HPDE6-E6E7 (cell line): Measurements from ENCODE around the gene FRS2.

Experiments used
- DNase-seq: peaks from one replicate; pipeline ENCODE4 v3.0.0; 2011; ENCODE audit warnings: missing footprints; ENCODE audit errors: extremely low spot score

Gene FRS2

DNA sequence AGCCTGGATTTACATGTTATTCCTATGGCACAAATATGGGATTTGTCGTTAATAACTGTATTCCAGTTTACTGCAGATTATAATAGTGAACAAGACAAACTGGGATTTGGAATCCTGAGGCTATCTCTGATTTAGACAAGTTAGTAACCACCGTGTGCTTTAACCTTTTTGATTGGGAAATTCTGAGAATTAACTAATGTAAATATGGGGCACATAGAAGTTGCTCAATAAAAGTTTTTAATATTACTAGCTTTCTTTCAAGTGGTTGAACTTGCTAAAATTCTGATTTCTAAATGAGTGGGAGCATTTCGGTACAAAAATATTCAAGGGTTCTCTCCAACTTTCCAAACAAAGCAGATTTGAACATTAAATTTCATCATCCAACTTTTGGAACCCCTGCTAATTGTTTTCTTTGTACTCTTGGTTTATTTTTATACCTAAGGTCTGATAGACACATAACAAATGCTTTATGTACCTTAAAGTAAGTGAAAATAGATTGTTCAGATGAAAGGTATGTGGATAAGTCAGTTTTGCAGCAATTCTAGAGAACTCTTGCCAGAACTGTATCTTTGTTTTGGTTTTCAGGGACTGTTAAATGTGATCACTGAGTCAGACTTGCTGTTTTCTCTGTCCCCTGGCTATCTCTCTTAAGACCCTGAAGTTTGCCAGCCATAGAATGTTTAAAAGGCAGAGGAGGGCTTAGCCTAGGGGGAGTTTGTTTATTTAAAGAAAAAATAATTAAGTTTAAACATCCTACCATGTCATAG is 57.5 kb downstream of the FRS2 start:
- DNase-seq = peak; percentile 47

DNA sequence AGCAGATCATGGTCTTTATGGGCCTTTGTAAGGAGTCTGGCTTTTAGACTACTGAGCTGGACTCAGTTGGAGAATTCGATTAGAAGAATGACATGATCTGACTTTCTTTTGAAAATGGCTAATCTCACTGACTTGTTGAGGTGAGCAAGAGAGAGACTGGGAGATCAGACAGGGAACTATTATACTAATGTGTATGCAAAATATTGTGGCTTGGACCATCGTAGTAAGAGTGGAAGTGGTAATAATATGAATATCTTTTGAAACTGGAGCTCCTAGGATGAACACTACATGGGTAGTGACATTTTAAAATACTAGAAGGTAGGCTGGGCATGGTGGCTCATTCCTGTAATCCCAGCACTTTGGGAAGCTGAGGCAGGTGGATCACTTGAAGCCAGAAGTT is 58.8 kb downstream of the FRS2 start:
- DNase-seq = no peak

DNA sequence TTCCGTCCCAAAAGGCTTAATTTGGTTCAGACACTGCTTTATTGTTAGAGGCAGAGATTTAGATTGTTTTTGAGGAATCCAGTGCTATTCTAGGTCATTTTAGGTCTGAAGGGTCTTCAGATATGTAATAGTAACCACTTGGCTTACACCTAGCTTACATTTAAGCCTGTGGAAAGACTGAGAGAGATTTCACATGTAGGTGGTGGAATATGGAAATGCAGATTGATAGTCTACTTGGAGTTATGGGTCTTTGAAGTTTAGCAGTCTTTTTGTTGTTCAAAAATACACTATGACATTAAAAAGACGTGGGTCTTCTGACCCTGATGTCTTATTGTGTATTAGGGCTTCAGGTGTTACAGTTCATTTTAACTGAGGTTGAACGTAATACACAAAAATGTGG is 63.7 kb downstream of the FRS2 start:
- DNase-seq = no peak

DNA sequence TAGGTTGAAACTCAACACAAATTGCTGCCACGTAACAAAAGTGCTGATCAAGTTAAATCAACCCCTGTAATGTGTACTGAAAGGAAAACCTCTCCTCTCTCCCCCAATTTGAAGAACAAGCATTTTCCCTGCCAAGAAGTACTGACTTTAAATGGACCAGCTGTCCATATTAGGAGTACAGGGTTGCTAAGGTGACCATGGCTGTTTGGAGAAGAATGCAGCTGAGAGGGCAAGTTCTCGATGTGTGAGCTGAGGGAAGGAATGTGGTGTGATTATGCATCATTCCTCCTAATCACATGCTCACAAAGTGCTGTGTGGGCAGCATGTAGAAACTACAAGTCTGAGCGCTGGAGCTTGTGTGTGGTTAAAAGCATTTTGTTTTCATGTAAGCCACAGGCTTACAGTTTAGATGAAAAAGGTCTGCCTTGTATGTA is 64.2 kb downstream of the FRS2 start:
- peak; percentile 78 for DNase-seq

DNA sequence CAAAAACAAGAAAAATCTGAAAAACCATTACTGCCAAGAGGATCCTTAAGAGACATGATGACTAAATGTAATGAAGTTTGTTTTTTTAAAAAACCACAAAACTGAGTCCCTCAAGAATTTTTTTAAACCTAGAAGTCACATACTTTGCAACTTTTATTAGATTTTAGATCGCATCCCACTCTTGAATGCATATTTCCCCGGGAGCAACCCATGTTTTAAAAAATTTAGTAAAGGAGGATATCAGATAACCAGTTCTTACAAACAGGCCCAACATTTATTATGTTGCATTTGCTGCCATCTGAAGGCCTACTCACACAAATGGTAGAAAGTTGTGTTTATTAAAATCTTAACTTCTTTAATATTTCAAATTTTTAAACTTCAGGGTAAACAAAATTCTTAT is 70.8 kb downstream of the FRS2 start:
- no peak for DNase-seq

DNA sequence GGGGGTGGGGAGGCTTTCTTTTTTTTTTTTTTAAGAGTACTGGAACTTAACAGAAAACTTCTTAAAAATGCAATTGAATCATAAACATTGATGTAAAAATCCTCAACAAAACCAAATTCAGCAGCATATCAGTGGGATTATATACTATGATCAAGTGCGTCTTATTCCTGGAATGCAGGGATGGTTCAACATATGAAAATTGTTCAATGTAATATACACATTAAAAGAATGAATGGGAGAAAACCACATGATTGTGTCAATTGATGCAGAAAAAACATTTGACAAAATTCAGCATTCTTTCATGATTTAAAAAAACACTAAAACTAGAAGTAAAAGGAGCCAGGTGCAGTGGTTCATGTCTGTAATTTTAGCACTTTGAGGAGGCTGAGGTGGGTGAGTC is 73.9 kb downstream of the FRS2 start:
- DNase-seq = no peak

DNA sequence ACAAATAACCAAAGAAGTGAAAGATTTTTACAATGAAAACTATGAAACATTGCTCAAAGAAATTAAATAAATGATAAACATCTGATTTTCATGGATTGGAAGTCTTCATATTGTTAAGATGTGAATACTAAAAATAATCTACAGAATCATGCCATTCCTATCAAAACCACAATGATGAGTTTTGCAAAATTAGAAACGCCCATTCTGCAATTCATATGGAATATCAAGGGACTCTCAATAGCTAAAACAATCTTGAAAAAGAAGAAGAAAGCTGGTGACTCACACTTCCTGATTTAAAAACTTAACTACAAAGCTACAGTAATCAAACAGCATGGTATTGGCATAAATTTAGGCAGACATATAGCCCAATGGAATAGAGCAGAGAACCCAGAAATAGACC is 74.9 kb downstream of the FRS2 start:
- no peak for DNase-seq

DNA sequence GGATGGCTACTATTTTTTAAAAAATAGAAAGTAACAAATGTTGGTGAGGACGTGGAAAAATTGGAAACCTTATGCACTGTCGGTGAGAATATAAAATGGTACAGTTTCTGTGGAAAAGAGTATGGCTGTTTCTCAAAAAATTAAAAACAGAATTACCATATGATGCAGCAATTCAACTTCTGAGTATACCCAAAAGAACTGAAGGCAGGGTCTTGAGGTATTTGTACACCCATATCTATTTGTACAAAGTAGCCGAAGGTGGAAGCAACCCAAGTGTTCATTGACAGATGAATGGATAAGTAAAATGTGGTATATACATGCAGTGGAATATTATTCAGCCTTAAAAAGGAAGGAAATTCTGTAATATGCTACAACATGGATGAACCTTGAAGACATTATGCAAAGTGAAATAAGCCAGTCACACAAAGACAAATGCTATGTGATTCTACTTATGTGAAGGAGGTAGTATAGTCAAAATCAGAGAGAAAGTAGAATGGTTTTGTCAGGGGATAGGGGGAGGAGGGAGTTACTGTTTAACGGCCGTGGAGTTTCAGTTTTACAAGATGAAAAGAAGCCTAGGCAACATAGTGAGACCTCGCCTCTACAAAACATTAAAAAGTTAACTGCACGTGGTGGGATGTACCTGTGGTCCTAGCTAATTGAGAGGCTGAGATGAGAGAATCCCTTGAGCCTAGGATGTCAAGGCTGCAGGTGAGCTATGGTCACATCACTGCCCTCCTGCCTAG is 76.7 kb downstream of the FRS2 start:
- DNase-seq = no peak

DNA sequence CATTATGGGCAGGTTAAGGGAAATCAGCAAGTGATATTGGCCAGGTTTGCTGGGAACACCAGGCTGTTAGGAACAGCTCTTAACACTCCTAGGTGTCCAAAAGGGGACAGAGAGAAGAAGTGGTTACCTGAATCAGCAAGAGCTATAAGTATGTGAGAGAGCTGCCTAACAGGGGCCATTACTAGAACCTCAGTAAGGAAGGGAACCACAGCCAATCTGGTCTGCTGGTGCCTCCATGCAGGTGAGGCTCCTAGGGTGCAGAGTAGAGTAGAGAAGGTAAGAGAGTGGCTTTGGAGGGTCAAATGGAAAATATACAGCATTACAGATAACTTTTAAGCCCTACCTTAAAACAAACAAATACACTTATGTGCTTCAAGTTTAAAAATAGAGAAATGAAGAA is 78.5 kb downstream of the FRS2 start:
- no peak for DNase-seq

DNA sequence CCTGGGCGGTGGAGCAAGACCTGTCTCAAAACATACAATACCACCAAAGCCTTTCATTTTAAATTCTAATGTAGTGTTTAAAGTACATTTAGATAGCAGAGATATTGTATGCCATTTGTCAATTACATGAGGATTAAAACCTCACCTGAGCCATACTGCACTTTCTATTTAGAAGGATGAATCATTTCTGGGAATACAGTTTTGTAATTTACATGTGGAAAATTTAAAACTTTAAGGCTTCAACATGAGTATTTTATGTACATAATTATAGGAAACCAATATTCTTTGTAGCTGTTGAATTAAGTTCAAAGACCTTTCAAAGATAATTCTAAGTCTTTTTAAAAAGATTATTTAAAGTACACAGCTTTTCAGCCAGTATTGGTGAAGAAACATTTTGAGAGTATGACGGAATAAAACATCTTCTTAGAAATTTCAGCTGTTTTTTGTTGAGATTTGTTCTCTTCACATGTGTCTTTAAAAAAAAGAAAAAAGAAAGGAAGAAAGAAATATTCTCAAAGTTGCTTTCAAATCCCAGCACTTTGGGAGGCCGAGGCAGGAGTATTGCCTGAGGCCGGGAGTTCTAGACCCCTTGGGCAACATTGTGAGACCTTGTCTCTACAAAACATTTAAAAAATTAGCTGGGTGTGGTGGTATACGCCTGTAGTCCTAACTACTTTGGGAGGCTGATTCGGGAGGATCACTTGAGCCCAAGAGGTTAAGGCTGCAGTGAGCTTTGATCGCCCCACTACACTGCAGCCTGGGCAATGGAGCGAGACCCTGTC is 80.6 kb downstream of the FRS2 start:
- no peak for DNase-seq

DNA sequence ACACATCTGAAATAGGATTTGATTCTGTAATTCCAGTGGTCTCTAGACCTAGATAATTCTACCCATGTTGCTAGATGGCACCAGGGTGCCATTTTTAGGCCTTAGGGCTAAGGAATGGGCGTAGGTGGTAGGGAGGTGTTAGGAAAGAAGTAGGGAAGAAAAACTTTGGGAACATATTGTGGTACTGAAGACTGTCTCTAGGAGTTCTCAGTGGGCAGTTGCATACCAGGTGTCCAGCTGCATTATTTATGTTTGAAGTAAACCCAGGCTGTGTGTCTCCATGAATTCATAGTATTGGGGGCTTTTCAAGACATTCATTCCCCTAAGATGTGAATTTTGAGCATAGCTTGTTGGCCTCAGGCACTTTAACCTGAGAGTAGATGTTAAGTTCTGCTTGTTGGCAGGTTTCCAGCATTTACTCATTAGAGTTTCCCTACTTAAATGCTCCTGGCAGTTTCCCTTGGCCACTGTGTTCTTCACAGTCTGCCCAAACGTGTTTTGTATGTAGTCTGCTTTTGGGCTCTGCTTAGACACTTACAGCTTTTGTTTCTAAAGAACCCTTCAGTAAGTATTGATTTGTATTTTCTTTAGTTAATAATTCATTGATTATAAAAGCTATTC is 83.5 kb downstream of the FRS2 start:
- peak; percentile 38 for DNase-seq

DNA sequence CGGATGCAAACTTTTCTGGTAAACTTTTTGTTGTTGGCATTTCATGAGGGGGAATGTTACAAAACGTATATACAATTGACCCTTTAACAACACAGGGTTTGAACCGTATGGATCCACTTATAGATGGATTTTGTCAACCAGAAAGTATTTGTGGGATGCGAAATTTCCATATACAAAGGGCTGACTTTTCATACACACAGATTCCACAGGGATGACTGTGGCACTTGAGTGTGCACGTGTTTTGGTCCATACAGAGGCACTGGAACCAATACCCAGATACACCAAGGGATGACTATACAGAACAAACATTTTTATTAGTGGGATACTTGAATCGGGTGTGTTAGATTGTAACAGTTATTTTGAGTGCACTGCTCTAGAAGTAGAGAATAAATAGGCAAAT is 85.3 kb downstream of the FRS2 start:
- peak; percentile 17 for DNase-seq

DNA sequence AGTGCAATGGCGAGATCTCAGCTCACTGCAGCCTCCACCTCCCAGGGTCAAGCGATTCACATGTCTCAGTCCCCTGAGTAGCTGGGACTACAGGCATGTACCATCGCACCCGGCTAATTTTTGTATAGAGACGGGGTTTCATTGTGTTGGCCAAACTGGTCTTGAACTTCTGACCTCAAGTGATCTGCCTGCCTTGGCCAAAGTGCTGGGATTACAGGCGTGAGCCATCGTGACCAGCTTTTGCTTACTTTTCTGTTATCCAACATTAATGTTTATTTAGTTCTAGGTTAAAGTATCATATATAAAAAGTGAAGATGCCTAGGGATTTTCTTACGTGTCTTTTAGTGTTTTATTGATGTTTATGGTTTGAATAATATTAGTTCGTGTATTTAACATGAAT is 86.2 kb downstream of the FRS2 start:
- DNase-seq = no peak

DNA sequence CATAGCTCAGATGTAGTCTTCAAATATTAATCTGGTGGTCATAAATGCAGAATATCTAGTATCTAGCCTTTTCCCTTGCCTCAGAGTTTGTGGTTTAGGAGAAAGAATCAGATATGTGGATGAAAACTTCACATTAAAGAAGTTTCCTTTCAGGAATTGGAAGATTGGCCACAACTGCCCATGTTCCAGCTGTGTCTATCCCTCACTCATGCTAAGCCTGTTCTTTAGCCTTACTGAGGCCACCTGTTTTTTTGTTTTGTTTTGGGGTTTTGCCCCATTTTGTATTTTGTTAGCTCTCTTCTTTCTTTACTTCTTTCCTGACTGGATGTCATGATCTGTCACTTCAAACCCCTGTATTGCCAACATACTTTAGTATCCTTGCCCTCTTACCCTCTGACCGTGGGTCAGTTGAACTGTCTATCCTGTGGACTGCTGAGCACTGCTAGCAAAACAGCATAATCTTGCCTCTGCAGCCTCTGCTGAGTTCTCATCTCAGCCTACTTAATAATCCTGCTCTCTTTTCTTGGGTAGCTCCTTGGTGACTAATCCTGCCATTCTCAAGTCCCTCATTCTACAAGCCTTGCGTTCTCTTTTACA is 93.1 kb downstream of the FRS2 start:
- no peak for DNase-seq

DNA sequence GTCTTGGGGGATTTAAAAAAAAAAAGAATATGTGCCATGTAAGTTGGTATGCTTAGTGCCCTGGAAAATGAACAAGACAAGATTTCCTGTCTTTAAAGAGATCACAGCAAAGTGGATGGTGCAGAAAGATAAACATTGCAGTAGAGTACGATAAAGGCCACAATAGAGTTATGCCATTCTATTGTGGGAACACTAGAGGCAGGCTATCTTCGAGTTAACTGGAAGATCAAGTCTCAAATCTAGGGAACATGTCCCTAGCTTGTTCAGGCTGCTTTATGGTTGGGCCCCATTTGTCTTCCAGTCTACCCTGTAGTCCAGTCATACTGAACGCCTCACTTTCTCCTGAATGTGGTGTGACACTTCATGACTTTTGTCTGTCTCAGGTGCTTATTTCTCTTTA is 96.4 kb downstream of the FRS2 start:
- DNase-seq = no peak

DNA sequence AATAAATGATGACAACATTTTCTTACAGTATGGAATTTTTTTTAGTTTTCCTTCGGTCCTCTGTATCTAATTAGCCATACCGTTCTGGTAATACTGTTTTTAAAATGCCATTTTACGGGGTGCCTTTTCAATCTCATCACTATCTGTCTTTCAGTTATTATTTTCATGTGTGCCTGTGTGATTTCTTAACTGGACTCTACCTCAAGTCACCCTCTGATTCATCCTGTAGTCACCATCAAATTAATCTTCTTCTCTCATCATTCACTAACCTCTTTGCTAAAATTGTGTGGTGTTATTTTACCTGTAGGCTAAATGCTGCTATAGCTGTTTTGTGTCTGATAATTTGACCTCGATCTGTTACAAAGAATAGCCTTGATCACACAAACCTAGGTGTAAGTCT is 99.0 kb downstream of the FRS2 start:
- peak; percentile 31 for DNase-seq

DNA sequence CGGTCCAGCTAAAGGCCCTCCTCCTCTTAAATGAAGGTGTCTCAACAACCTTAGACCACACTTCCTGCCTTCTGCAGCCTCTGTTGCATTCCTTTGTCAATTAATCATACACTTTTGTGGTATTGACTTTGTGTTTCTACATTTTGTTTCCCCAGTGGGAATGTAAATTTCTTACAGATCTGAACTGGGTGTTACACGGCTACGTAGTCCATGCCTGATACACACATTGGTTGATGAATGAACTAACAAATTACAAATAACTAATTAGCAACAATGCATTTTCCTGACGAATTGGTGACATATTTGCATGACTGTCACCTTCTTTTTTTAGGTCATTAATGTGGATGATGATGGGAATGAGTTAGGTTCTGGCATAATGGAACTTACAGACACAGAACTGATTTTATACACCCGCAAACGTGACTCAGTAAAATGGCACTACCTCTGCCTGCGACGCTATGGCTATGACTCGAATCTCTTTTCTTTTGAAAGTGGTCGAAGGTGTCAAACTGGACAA is 99.9 kb downstream of the FRS2 start:
- peak; percentile 49 for DNase-seq

DNA sequence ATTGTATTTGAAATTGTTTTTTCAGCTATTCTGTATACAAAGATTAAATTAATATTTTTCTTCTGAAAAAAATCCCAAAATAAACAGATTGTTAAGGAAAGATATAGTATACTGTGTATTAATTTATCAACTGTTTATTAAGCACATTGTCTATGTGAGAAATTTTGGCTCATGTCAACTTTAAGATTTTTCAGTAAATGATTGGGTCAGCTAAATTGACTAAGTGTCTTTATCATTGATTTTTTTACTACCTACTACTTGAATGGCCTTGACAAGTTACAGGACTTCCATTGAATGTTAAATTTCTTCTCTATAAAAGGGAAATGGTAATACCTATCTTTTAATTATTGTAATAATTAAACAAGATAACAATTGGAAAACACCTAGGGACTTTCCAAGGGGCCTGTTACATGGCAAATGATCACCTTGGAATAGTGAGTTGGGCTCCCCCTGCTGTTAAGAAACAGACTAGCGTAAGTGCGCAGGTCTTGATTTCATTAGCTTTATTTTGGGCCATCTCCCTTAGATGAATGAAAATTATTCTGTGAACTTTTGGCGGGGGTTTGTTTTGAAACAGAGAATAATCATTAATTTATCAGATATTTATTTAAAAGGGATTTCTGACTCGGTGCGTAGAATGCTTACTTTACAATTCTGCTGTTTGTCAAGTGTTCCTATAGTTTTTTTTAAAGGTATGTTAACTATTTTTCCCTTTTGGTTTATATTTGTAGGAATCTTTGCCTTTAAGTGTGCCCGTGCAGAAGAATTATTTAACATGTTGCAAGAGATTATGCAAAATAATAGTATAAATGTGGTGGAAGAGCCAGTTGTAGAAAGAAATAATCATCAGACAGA is 100.6 kb downstream of the FRS2 start:
- peak; percentile 38 for DNase-seq

DNA sequence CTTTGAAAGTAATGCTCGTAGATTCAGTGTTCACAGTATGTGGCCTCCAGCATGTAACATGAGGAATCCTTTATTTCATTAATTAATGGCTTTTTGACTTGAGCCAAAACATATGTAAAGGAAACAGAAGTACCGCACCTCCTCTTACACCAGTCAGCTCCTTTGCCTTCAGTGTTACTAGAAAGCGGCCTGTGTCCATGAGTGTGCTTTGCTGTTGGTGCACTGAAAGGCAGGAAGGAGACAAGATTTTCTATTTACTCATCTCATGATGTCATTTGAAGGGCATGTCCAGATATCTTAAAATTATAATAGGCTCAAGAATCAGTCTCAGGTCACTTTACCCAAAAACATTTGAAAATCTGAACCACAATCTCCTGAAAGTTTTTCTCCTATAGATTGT is 105.2 kb downstream of the FRS2 start:
- DNase-seq = no peak

DNA sequence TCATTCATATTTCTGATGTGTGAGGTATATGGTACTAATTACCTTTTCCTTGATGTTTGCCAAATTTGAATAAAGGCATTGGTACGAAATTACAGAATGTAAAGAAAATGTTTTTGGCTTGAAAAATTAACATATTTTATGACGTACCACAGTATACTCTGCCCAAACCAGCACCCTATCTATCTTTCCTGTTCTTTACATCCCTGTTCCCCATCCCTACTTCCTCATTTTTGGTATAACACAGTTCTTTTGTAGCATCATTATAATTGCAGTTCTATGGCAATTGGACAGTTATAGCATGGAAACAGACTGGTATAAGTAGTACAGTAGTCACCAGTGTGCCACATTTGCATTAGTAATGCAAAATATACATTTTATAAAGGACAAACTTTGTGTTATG is 108.1 kb downstream of the FRS2 start:
- DNase-seq = no peak

DNA sequence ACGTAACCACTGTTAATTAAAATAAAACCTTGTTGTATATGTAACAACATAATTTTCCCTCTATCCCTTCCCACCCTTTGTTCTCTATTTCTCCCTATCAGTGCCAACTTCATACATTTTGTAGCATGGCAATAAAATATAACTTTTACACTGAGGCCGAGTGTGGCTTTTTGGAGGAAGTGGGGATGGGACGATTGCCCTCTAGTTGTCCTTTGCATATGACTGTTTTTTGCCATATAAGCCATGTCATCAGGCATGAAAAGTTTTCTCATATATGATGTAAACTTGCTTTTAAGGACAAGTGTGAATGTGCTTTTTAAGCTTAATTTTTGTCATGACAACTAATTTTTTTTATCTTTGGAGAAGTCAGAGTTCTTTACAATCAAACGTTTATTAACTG is 108.8 kb downstream of the FRS2 start:
- no peak for DNase-seq
